Measurements from ENCODE around the gene ZNF573.

Gene ZNF573

DNA sequence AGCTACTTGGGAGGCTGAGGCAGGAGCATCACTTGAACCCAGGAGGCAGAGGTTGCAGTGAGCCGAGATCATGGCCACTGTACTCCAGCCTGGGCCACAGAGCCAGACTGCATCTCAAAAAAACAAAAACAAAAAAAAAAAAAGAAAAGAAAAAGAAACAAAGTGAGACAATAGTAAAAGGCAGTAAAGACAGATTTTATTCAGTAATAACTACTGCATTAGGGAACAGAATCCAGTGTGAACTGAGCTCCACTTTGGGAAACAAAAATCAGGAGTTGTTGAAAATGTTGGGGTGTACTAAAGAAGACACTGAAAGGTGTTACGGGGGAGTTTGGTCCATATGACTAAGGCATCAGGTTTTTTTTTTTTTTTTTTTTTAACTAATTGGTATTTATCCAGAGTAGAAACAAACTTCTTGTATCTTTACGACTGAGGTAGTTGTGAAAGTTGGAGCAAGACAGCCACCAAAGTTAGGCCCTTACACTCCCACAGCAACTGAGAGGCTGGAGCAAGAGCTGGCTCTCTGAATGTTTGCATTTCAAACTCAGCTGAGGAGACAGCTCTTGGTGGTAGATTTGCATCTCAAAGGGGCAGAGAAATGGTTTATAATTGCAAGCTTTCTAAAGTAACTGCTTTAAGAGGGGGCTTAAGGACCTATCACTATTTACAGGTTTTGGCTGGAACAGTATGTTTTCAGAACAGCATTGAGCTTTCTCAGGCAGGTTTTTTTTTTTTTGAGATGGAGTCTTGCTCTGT is 84.1 kb downstream of the ZNF573 start:
- no peak for DNase-seq (ENCODE audit: low spot score)

- DNase-seq (ENCODE audit: low spot score): no peak
Observed at GRCh38 chr19:37692956-37693620, 86.3 kb downstream of the ZNF573 start.

DNA sequence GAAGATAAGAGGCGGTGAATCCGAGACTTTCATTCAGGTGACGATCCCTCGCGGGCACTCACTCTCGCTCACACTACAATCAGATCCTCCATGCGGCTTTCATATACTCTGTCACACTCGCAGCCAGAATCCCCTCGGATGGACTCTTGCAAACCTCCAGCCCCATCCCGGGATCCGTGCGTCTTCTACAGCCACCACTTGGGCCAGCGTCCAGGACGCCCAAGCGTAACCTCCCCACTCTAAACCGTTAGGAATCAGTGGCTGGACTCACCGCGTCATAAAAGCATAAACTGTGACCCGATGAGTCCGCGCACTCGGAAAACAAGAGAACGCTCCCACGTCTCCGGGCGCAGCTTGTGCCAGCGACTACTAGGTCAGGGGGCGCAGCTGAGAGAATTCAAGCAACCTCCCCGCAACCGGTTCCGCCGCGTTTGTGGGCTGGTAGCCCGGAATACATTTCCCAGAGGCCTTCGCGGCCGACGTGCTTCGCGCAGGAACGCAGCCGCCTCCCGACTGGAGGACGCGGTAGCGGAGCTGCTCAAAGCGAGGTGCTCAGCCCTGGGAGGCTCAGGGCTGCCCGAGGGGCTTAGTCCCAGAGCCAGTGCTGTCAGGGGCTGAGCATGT is 87.4 kb downstream of the ZNF573 start:
- DNase-seq (ENCODE audit: low spot score): peak; percentile 46

Data from HuH-7 (cell line).